Fibroblast of lung (primary cell): ENCODE data around the gene PBOV1. TPM values are rescaled to one million over a fixed set of nuclear protein-coding genes. Genes with fewer than 3 reads are reported as not detected.

Experiments
- DNase-seq, 2 donors: peaks; one replicate each; pipeline versions ENCODE4 v3.0.0 to v3.0.0-alpha.2; 2010; ENCODE audit warnings: low read depth in 2 of 2
- H2AFZ ChIP-seq: 2 replicates; pipeline ENCODE4 v1.5.1; 2012; ENCODE audit warnings: low read length, control low read depth, inconsistent platforms
- H3K27ac ChIP-seq: 2 replicates; pipeline ENCODE4 v1.5.1; 2011; ENCODE audit warnings: low read length, control low read depth; ENCODE audit not compliant: insufficient read depth
- H3K27me3 ChIP-seq: 2 replicates; pipeline ENCODE4 v1.5.1; 2011; ENCODE audit warnings: mild to moderate bottlenecking, low read length; ENCODE audit not compliant: control insufficient read depth, insufficient read depth
- H3K36me3 ChIP-seq: 2 replicates; pipeline ENCODE4 v1.5.1; 2011; ENCODE audit warnings: low read length; ENCODE audit not compliant: control insufficient read depth, insufficient read depth
- H3K4me1 ChIP-seq: 2 replicates; pipeline ENCODE4 v1.5.1; 2011; ENCODE audit warnings: low read length; ENCODE audit not compliant: control insufficient read depth, insufficient read depth; ENCODE audit errors: extremely low read depth
- H3K4me2 ChIP-seq: 2 replicates; pipeline ENCODE4 v1.5.1; 2011; ENCODE audit warnings: low read length, control low read depth; ENCODE audit not compliant: insufficient read depth; ENCODE audit errors: extremely low read depth
- H3K4me3 ChIP-seq, 4 experiments: fragments of 200-600 bp in 1 of 4; sonication (generic) in 1 of 4; replicated peaks in 1 of 4; 2 replicates each; pipeline ENCODE4 v1.5.1; 2011 to 2016; ENCODE audit warnings: low read length in 4 of 4, low read depth in 3 of 4, mild to moderate bottlenecking in 3 of 4, control low read depth in 2 of 4, inconsistent platforms in 1 of 4, mixed read lengths in 1 of 4; ENCODE audit not compliant: insufficient read depth in 1 of 4; ENCODE audit errors: control extremely low read depth in 1 of 4
- H3K79me2 ChIP-seq: 2 replicates; pipeline ENCODE4 v1.5.1; 2012; ENCODE audit warnings: mild to moderate bottlenecking, low read length, inconsistent platforms; ENCODE audit not compliant: control insufficient read depth, insufficient read depth
- H3K9ac ChIP-seq: 2 replicates; pipeline ENCODE4 v1.5.1; 2011; ENCODE audit warnings: mild to moderate bottlenecking, low read length, control low read depth; ENCODE audit not compliant: insufficient read depth
- H3K9me3 ChIP-seq: 2 replicates; pipeline ENCODE4 v1.5.1; 2012; ENCODE audit warnings: low read depth, low read length; ENCODE audit not compliant: control insufficient read depth, insufficient read depth
- H4K20me1 ChIP-seq: 2 replicates; pipeline ENCODE4 v1.5.1; 2011; ENCODE audit warnings: low read length; ENCODE audit not compliant: control insufficient read depth, insufficient read depth; ENCODE audit errors: extremely low read depth
- CTCF ChIP-seq, 2 donors: IDR thresholded peaks in 1 of 2; conservative IDR thresholded peaks in 1 of 2; 1 replicate in 1 of 2; 2 replicates in 1 of 2; pipeline ENCODE4 v1.5.1; 2011 to 2012; ENCODE audit warnings: low read length in 2 of 2, control low read depth in 1 of 2, inconsistent platforms in 1 of 2, low read depth in 1 of 2, mild to moderate bottlenecking in 1 of 2
- EZH2 ChIP-seq: IDR thresholded peaks from 2 replicates; pipeline ENCODE4 v1.5.1; 2012; ENCODE audit warnings: low read length, control low read depth, mild to moderate bottlenecking; ENCODE audit errors: missing control alignments
- polyA plus RNA-seq, 2 donors: library from polyadenylated mRNA; depleted of rRNA in 1 of 2; stranded (reverse) in 1 of 2; unstranded in 1 of 2; fragments of >200 nt; gene quantifications; 2 replicates each; pipeline ENCODE4 v1.2.1, GENCODE V29; 2011 to 2012; ENCODE audit warnings: missing spikeins in 1 of 2
- total RNA-seq: library from RNA; depleted of rRNA; stranded (reverse); fragments of >200 nt; gene quantifications from 2 replicates; pipeline ENCODE4 v1.2.1, GENCODE V29; 2014

PBOV1 gene
- total and polyA plus RNA-seq, 2 donors (not counting 1 experiment from before 2014, with no cell fraction given), result not detected

- H3K4me2 ChIP-seq, result no peak overlapping the region
- H4K20me1 ChIP-seq, result no peaks in the 10 kb centered on the region
- H3K4me3 ChIP-seq, result no peak overlapping the region
- no peak for DNase-seq
- H3K9ac ChIP-seq, result no peak overlapping the region
- no peaks in the 10 kb centered on the region for H3K9me3 ChIP-seq
- no peak overlapping the region for H2AFZ ChIP-seq
- no peaks in the 10 kb centered on the region for H3K27me3 ChIP-seq
- no peak overlapping the region for H3K27ac ChIP-seq
- no peaks in the 10 kb centered on the region for H3K4me1 ChIP-seq
- TF ChIP-seq CTCF (conservative IDR thresholded peaks at IDR 0.05 in 1 of 2, IDR thresholded peaks at IDR 0.05 in 1 of 2; ENCODE audit: low read depth in 1 of 2, low read length in 2 of 2) (no peak), EZH2 (no peak)
- H3K36me3 ChIP-seq, result no peaks in the 10 kb centered on the region
- H3K79me2 ChIP-seq, result no peaks in the 10 kb centered on the region
These were observed 16.5 kb downstream of the PBOV1 start for GRCh38 chr6:138201836-138202235.

DNA sequence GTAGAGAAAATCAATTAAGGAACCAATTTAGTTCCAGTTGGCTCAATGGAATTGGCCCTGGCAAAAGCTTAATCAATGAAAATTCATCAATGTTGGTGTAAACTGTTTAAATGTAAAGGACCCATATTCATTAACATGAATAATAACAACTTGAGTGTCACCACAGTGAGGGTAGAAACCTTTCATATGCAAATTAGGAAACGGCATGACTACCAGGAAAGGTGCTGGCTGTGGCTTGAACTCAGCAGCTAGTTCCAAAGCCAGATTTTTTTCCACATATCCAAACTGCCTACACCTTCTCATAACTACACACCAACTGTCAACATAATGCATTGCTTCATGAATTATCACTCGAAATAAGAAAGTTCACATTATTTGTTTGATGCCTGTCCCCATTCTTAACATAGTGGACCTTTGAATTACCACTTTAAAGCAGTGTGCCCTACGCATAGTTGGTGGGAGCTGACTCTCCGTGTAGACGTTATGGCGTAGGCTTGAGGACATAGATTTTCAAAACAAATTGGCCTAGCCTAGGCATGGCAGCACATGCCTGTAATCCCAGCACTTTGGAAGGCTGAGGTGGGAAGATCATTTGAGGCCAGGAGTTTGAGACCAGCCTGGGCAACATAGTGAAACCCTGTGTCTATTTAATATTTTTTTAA lies 19.7 kb downstream of the PBOV1 start:
- DNase-seq, result no peak
- Histone ChIP-seq H3K4me2 (no peak overlapping the region), H3K79me2 (no peaks in the 10 kb centered on the region), H2AFZ (no peak overlapping the region), H3K27ac (no peak overlapping the region), H3K27me3 (no peaks in the 10 kb centered on the region), H3K36me3 (no peaks in the 10 kb centered on the region), H4K20me1 (no peaks in the 10 kb centered on the region), H3K9ac (no peak overlapping the region), H3K9me3 (no peaks in the 10 kb centered on the region), H3K4me1 (no peaks in the 10 kb centered on the region), H3K4me3 (no peak overlapping the region)
- TF ChIP-seq EZH2 (no peak), CTCF (conservative IDR thresholded peaks at IDR 0.05 in 1 of 2, IDR thresholded peaks at IDR 0.05 in 1 of 2; ENCODE audit: low read depth in 1 of 2, low read length in 2 of 2) (no peak)

- TF ChIP-seq EZH2, result no peak
- no peak for TF ChIP-seq CTCF (conservative IDR thresholded peaks at IDR 0.05 in 1 of 2, IDR thresholded peaks at IDR 0.05 in 1 of 2; ENCODE audit: low read depth in 1 of 2, low read length in 2 of 2)
- no peak overlapping the region for H3K4me3 ChIP-seq
These were observed 20.7 kb downstream of the PBOV1 start for GRCh38 chr6:138197570-138197969.

More at GRCh38 chr6:138197570-138197969, 20.7 kb downstream of the PBOV1 start:
- Histone ChIP-seq H3K27ac (no peak overlapping the region), H3K9me3 (no peaks in the 10 kb centered on the region), H3K27me3 (no peaks in the 10 kb centered on the region), H3K79me2 (no peaks in the 10 kb centered on the region), H3K36me3 (no peaks in the 10 kb centered on the region), H3K4me2 (no peak overlapping the region), H3K4me1 (no peaks in the 10 kb centered on the region), H2AFZ (no peak overlapping the region), H4K20me1 (no peaks in the 10 kb centered on the region), H3K9ac (no peak overlapping the region)
- no peak for DNase-seq
